HG03521 (cell line): ENCODE results near the gene ALK.
"Not testable (repeated sequence)": the region's sequence is repeated elsewhere in the genome, so short reads cannot be mapped to it uniquely, and the experiment has no call there.

Experiments used
- ATAC-seq: cut with Tn5 transposase; IDR thresholded peaks from one replicate; pipeline ENCODE4 v1.9.1; 2021; ENCODE audit warnings: mild to moderate bottlenecking, moderate library complexity; ENCODE audit not compliant: unreplicated experiment

Gene ALK

GRCh38 chr2:29262681-29263260 is 658.6 kb downstream of the ALK start:
- no peak for ATAC-seq

- no peak for ATAC-seq
Observed at GRCh38 chr2:29261003-29261402, 660.4 kb downstream of the ALK start.

- ATAC-seq: no peak
Observed at GRCh38 chr2:29260142-29260772, 661.1 kb downstream of the ALK start.

GRCh38 chr2:29259221-29259620 is 662.2 kb downstream of the ALK start:
- ATAC-seq: no peak

GRCh38 chr2:29255004-29255403 is 666.4 kb downstream of the ALK start:
- ATAC-seq: no peak

GRCh38 chr2:29253495-29254275 is 667.7 kb downstream of the ALK start:
- not testable (repeated sequence) for ATAC-seq

GRCh38 chr2:29253026-29253425 is 668.4 kb downstream of the ALK start:
- no peak for ATAC-seq

- ATAC-seq: no peak
Observed at GRCh38 chr2:29251406-29251805, 670.0 kb downstream of the ALK start.

- ATAC-seq: no peak
Observed at GRCh38 chr2:29250977-29251376, 670.4 kb downstream of the ALK start.

GRCh38 chr2:29249666-29250253 is 671.6 kb downstream of the ALK start:
- ATAC-seq: no peak

- no peak for ATAC-seq
Observed at GRCh38 chr2:29247336-29247914, 674.0 kb downstream of the ALK start.

GRCh38 chr2:29246383-29247300 is 674.7 kb downstream of the ALK start:
- no peak for ATAC-seq

- ATAC-seq: no peak
Observed at GRCh38 chr2:29245742-29246382, 675.5 kb downstream of the ALK start.

- not testable (repeated sequence) for ATAC-seq
Observed at GRCh38 chr2:29245035-29245741, 676.2 kb downstream of the ALK start.

- no peak for ATAC-seq
Observed at GRCh38 chr2:29242621-29243375, 678.6 kb downstream of the ALK start.

GRCh38 chr2:29241955-29242565 is 679.3 kb downstream of the ALK start:
- no peak for ATAC-seq

- ATAC-seq: no peak
Observed at GRCh38 chr2:29241341-29241740, 680.0 kb downstream of the ALK start.

GRCh38 chr2:29240601-29241000 is 680.8 kb downstream of the ALK start:
- ATAC-seq: no peak
